Memory B cell (primary cell): ENCODE results near the gene ZKSCAN4.

Experiments
- ATAC-seq: fragments of 150-1000 bp; cut with Tn5 transposase; 2 replicates; pipeline ENCODE4 v1.10.0; 2021; ENCODE audit warnings: low read depth, mild to moderate bottlenecking, moderate library complexity
- DNase-seq, 2 donors: peaks; one replicate each; pipeline ENCODE4 v3.0.0; 2022; ENCODE audit warnings: low spot score in 2 of 2
- H3K27ac Mint-ChIP-seq: one replicate; pipeline ENCODE4 v1.8.0; 2022; ENCODE audit warnings: mild to moderate bottlenecking, moderate library complexity, mixed read lengths
- H3K27me3 Mint-ChIP-seq: one replicate; pipeline ENCODE4 v1.8.0; 2022; ENCODE audit warnings: mixed read lengths
- H3K36me3 Mint-ChIP-seq: one replicate; pipeline ENCODE4 v1.8.0; 2022; ENCODE audit warnings: mild to moderate bottlenecking, mixed read lengths
- H3K4me1 Mint-ChIP-seq: one replicate; pipeline ENCODE4 v1.8.0; 2022; ENCODE audit warnings: mixed read lengths
- H3K4me3 Mint-ChIP-seq: one replicate; pipeline ENCODE4 v1.8.0; 2022; ENCODE audit warnings: mild to moderate bottlenecking, moderate library complexity, mixed read lengths
- H3K9me3 Mint-ChIP-seq: one replicate; pipeline ENCODE4 v1.8.0; 2022; ENCODE audit warnings: mixed read lengths

Gene ZKSCAN4

DNA sequence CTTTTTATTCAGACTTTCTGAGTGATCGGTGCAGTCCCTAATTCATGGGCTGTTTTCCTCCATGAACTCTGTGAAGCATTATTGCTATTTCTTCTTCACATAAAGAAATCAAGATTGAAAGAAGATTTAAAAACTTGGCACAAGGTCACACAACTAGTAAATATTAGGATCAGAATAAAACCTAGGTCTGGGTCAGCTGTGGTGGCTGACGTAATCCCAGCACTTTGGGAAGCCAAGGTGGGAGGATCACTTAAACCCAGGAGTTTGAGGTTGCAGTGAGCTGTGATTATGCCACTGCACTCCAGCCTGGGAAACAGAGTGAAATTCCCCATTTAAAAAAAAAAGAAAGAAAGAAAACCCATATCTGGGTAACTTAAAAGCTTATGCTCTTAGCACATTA is 25.6 kb downstream of the ZKSCAN4 start:
- no peak for DNase-seq
- H3K27me3 Mint-ChIP-seq: peaks cover 8% of the 10 kb centered on the region
- H3K36me3 Mint-ChIP-seq: peaks cover 29% of the 10 kb centered on the region
- H3K4me3 Mint-ChIP-seq: no peak overlapping the region
- H3K4me1 Mint-ChIP-seq: peaks cover 11% of the 10 kb centered on the region
- H3K27ac Mint-ChIP-seq: no peak overlapping the region
- no peak for ATAC-seq
- peaks cover 2% of the 10 kb centered on the region for H3K9me3 Mint-ChIP-seq

DNA sequence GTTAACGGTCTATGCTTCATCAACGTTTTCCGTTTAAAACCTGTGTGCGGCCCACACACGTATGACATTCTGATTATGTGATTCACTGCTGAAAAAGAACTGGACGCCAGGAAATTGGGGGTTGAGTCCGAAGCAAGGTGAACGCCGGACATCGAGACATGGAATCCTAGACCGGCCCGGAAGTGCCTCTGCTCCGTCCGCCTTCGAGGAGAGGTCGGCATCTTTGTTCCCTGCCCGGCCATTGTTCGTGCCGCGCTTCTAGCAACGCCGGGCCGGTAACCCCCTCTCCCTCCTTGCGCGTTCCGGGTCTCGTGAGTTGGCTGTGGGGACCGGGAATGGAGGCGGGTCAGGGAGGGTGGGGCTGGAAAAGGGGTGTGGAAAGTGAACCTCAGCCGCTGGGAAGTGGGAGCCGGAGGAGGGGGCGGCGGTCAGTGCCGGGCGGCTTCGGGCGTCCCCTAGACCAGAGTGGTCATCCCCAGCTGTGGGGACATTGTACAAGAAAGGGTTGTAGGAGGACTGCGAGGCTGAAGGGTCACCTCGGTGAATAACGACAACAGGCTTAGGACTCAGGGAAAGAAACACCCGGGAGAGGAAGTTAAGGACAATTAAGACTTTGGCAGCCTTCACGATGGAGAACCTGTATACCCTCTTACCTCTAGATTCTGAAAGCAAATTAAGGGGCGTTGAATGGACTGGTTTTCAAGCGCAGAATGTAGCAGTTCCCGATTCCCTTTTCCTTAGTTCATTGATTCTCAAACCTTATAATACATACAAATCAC is 26.8 kb downstream of the ZKSCAN4 start, which contains the start of gene ZSCAN9:
Gene ZSCAN9, plus strand, starts transcription at position 220 of the 779 bp plus-strand sequence. CDS start 1,810 bp downstream, outside the sequence.
- DNase-seq (peak; percentile 58 to 64), ATAC-seq (peak; percentile 98)
- Mint-ChIP-seq H3K27me3 (peaks cover 12% of the 10 kb centered on the region), H3K4me3 (peak within 1 kb of the TSS; percentile 93), H3K36me3 (peaks cover 19% of the 10 kb centered on the region), H3K4me1 (peaks cover 11% of the 10 kb centered on the region), H3K27ac (peak within 1 kb of the TSS; percentile 90), H3K9me3 (peaks cover 2% of the 10 kb centered on the region)

DNA sequence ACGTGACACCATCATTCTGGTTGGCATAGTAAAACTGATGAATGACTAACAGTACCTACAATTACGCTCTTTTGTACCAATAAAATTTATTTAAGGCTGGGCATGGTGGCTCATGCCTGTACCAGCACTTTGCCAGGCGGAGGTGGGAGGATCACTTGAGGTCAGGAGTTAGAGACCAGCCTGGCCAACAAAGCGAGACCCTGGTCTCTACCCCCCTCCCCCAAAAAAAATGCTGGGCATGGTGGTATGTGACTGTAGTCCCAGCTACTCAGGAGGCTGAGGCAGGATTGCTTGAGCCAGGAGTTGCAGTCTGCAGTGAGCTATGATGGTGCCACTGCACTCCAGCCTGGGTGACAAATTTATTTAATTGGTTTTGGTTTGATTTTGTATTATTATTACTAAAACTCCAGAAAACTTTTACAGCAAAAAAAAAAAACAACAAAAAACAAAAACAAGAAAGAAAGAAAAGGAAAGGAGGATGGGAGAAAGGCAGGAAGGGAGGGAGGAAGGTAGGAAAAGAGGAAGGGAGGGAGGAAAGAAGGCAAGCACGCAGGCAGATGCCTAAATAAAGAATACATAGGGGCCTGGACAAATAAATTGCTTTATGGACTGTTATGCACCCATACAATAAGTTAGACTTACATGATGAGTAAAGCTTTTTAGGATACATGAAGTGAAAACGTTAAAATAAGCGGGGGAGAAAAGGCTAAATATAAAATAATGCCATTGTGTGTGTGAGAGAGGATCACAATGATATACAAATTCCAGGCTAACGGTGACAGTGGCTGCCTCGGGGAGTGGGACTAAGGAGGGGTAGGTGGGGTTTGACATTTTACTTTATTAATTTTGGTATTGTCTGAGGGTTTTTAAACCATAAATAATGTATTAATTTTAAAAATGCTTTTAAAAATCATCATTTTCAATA is 27.7 kb downstream of the ZKSCAN4 start:
- H3K4me1 Mint-ChIP-seq: peaks cover 11% of the 10 kb centered on the region
- DNase-seq (no peak), ATAC-seq (no peak)
- peak overlapping the region; percentile 90 for H3K27ac Mint-ChIP-seq
- H3K9me3 Mint-ChIP-seq: peaks cover 2% of the 10 kb centered on the region
- H3K36me3 Mint-ChIP-seq: peaks cover 16% of the 10 kb centered on the region
- H3K4me3 Mint-ChIP-seq: peak overlapping the region; percentile 93
- peaks cover 14% of the 10 kb centered on the region for H3K27me3 Mint-ChIP-seq

- no peak for DNase-seq
- H3K4me1 Mint-ChIP-seq: peaks cover 13% of the 10 kb centered on the region
- peaks cover 2% of the 10 kb centered on the region for H3K9me3 Mint-ChIP-seq
- no peak for ATAC-seq
- H3K27me3 Mint-ChIP-seq: peaks cover 21% of the 10 kb centered on the region
- no peak overlapping the region for H3K27ac Mint-ChIP-seq
- no peak overlapping the region for H3K4me3 Mint-ChIP-seq
- no peaks in the 10 kb centered on the region for H3K36me3 Mint-ChIP-seq
These were observed 31.6 kb downstream of the ZKSCAN4 start for GRCh38 chr6:28220257-28221133.

GRCh38 chr6:28218312-28219248 is 33.5 kb downstream of the ZKSCAN4 start:
- ATAC-seq (peak; percentile 17), DNase-seq (peak in 1 of 2 donors; percentile 20)
- H3K27ac Mint-ChIP-seq: no peak overlapping the region
- H3K36me3 Mint-ChIP-seq: no peaks in the 10 kb centered on the region
- peaks cover 8% of the 10 kb centered on the region for H3K4me1 Mint-ChIP-seq
- peaks cover 31% of the 10 kb centered on the region for H3K27me3 Mint-ChIP-seq
- H3K4me3 Mint-ChIP-seq: peak overlapping the region; percentile 87
- H3K9me3 Mint-ChIP-seq: peaks cover 2% of the 10 kb centered on the region

GRCh38 chr6:28217890-28218289 is 34.2 kb downstream of the ZKSCAN4 start:
- Mint-ChIP-seq H3K9me3 (peaks cover under 1% of the 10 kb centered on the region), H3K36me3 (no peaks in the 10 kb centered on the region), H3K4me1 (peaks cover 10% of the 10 kb centered on the region), H3K27me3 (peaks cover 32% of the 10 kb centered on the region), H3K4me3 (peak overlapping the region; percentile 75), H3K27ac (no peak overlapping the region)
- ATAC-seq (no peak), DNase-seq (no peak)

DNA sequence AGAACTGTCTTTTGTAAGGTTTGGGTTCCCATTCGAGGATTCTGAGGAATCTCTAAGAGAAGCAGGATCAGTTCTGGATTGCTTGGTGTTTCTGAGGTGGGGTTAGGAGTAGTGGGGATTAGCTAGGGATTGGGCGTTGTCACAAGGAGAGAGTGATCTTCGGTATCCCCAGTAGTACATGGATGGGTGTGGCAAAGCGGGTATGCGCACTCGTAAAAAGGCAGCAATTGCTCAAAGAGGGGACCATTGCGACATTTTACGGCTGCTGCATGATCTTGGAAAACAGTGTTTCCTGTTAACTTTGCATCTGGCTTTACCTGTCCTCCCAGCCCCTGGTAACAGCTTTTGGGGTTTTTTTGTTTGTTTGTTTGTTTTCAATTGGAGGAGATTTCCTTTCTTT is 36.6 kb downstream of the ZKSCAN4 start:
- Mint-ChIP-seq H3K27ac (no peak overlapping the region), H3K4me1 (peaks cover 19% of the 10 kb centered on the region), H3K4me3 (no peak overlapping the region), H3K9me3 (peaks cover 1% of the 10 kb centered on the region), H3K36me3 (no peaks in the 10 kb centered on the region), H3K27me3 (peaks cover 35% of the 10 kb centered on the region)
- ATAC-seq (no peak), DNase-seq (no peak)

GRCh38 chr6:28213213-28213523 is 38.9 kb downstream of the ZKSCAN4 start:
- peaks cover 14% of the 10 kb centered on the region for H3K4me1 Mint-ChIP-seq
- peaks cover 41% of the 10 kb centered on the region for H3K27me3 Mint-ChIP-seq
- H3K36me3 Mint-ChIP-seq: no peaks in the 10 kb centered on the region
- no peak overlapping the region for H3K27ac Mint-ChIP-seq
- DNase-seq (no peak), ATAC-seq (no peak)
- no peak overlapping the region for H3K4me3 Mint-ChIP-seq
- H3K9me3 Mint-ChIP-seq: peaks cover 1% of the 10 kb centered on the region

DNA sequence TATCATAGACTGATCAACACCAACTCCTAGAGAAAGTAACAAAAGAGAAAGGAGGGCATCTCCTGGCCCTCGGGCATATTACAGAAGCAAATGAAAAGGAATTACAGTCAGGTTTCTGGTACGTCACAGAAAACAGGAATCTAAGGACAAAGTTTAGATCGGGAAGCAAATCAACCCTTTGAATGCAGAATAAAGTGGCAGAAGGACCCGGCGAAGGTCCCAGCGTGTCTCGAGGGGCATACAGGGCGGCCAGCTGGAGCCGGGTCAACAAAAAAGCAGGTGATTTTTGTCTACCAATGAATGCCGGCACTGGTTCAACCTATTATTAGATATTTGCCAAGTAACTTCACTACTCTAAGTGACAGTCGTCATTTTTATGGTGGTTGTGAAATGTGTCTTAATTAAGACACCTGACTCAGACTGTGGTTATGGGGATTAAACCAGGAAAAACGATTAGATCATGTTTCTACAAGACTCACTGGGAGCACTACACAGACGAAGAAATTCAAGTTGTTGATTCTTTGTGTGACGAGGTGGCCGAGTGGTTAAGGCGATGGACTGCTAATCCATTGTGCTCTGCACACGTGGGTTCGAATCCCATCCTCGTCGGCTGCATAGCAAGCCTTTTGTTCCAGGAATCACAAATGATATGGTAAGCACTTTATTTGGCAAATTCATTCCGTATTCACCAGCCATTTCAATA is 39.4 kb downstream of the ZKSCAN4 start:
- DNase-seq (no peak), ATAC-seq (peak; percentile 19)
- Mint-ChIP-seq H3K4me3 (peak overlapping the region; percentile 18), H3K36me3 (no peaks in the 10 kb centered on the region), H3K9me3 (peaks cover 1% of the 10 kb centered on the region), H3K27me3 (peaks cover 43% of the 10 kb centered on the region), H3K27ac (no peak overlapping the region), H3K4me1 (peaks cover 11% of the 10 kb centered on the region)

- H3K4me1 Mint-ChIP-seq: peaks cover 16% of the 10 kb centered on the region
- DNase-seq: no peak
- peaks cover 3% of the 10 kb centered on the region for H3K9me3 Mint-ChIP-seq
- peaks cover 48% of the 10 kb centered on the region for H3K27me3 Mint-ChIP-seq
- H3K4me3 Mint-ChIP-seq: peak overlapping the region; percentile 18
- peaks cover 3% of the 10 kb centered on the region for H3K36me3 Mint-ChIP-seq
- no peak for ATAC-seq
- no peak overlapping the region for H3K27ac Mint-ChIP-seq
These were observed 40.1 kb downstream of the ZKSCAN4 start for GRCh38 chr6:28211840-28212509.

DNA sequence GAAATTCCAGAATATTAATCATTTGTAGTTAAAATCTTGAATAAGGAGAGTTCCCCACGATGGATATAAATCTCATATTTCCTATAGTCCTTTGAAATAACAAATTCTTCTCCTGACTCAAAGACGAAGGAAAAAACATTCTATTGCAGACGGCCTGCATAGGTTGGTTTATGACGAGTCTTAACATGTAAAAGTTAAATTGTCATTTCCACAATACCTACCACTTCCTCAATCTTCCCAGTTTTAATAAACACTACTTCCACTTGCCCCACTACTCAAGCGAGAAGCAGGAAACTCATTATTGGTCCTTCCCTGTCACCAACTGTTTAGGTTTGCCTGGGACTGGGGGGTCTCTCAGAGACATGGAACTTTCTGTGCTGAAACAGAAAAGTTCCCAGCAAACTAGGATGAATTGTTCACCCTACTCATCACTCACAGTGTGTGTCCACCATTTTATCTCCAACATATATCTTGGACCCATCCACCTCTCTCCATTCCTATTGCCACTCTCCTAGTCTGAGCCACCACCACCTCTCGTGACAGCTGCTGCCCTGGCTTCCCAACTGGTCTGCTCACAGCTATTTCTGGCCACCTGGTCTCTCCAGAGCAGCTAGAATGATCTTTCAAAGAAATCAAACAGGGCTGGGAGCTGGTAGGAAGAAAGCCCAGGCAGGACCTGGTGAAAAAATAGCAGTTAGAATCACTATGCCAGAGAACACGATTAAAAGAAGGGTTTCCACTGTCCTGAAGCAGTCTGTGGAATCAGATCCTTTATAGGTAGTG is 42.1 kb downstream of the ZKSCAN4 start:
- peaks cover 6% of the 10 kb centered on the region for H3K9me3 Mint-ChIP-seq
- H3K36me3 Mint-ChIP-seq: peaks cover 3% of the 10 kb centered on the region
- peaks cover 45% of the 10 kb centered on the region for H3K27me3 Mint-ChIP-seq
- DNase-seq (no peak), ATAC-seq (no peak)
- no peak overlapping the region for H3K4me3 Mint-ChIP-seq
- H3K4me1 Mint-ChIP-seq: peaks cover 16% of the 10 kb centered on the region
- H3K27ac Mint-ChIP-seq: no peak overlapping the region
